Osteocyte (in vitro differentiated cells): ENCODE results near the gene SLC6A1. TPM values are rescaled to one million over a fixed set of nuclear protein-coding genes. Genes with fewer than 3 reads are reported as not detected.

Source experiments
- DNase-seq: peaks from one replicate; pipeline ENCODE4 v3.0.0; 2021; ENCODE audit warnings: mixed read lengths; ENCODE audit not compliant: unreplicated experiment; ENCODE audit errors: extremely low spot score
- H3K27ac Mint-ChIP-seq: one replicate; pipeline ENCODE4 v1.8.0; 2021; ENCODE audit warnings: mild to moderate bottlenecking, mixed read lengths; ENCODE audit not compliant: unreplicated experiment
- H3K27me3 Mint-ChIP-seq: one replicate; pipeline ENCODE4 v1.8.0; 2021; ENCODE audit warnings: mixed read lengths; ENCODE audit not compliant: unreplicated experiment
- H3K36me3 Mint-ChIP-seq: one replicate; pipeline ENCODE4 v1.8.0; 2021; ENCODE audit warnings: mixed read lengths; ENCODE audit not compliant: unreplicated experiment
- H3K4me1 Mint-ChIP-seq: one replicate; pipeline ENCODE4 v1.8.0; 2021; ENCODE audit warnings: mixed read lengths; ENCODE audit not compliant: unreplicated experiment
- H3K4me3 Mint-ChIP-seq: one replicate; pipeline ENCODE4 v1.8.0; 2021; ENCODE audit warnings: mild to moderate bottlenecking, moderate library complexity, mixed read lengths; ENCODE audit not compliant: unreplicated experiment
- H3K9me3 Mint-ChIP-seq: one replicate; pipeline ENCODE4 v1.8.0; 2021; ENCODE audit warnings: mixed read lengths; ENCODE audit not compliant: unreplicated experiment
- total RNA-seq: library from RNA; stranded (reverse); gene quantifications from 2 replicates; pipeline ENCODE4 v1.2.1, GENCODE V29; 2021
- TF ChIP-seq, protein P1 (sequence below): fragments of 200-600 bp; sonication (generic); IDR thresholded peaks from 2 replicates; pipeline ENCODE4 v1.5.0; 2021; ENCODE audit warnings: antibody characterized with exemption, mild to moderate bottlenecking, moderate library complexity

The SLC6A1 gene
- total RNA-seq, 1 donor from 2014 or later: 38.4 TPM

DNA sequence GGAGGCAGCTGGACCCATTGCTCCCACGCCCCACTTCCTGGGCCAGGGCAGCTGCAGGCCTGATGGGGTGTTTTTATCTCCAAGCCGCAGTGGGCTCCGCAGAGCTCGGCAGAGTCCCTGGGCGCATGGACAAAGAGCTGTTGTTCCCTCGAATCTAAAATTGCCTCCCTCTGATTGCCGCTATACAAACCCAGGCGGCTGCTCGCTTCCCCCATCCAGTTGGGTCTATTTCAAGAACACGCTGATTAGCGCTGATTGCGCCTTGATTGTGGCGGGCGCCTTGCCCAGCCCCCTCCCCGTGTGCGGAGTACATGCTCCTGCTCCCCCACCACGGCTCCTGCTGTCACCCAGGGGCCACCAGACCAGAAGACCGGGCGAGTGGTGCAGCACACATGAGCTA lies 43.4 kb upstream of the SLC6A1 start:
- Mint-ChIP-seq H3K4me3 (no peak overlapping the region), H3K27me3 (peaks cover 49% of the 10 kb centered on the region), H3K9me3 (no peaks in the 10 kb centered on the region), H3K4me1 (peaks cover 21% of the 10 kb centered on the region), H3K27ac (no peak overlapping the region), H3K36me3 (peaks cover 2% of the 10 kb centered on the region)
- DNase-seq: no peak
- TF ChIP-seq, protein P1, sequence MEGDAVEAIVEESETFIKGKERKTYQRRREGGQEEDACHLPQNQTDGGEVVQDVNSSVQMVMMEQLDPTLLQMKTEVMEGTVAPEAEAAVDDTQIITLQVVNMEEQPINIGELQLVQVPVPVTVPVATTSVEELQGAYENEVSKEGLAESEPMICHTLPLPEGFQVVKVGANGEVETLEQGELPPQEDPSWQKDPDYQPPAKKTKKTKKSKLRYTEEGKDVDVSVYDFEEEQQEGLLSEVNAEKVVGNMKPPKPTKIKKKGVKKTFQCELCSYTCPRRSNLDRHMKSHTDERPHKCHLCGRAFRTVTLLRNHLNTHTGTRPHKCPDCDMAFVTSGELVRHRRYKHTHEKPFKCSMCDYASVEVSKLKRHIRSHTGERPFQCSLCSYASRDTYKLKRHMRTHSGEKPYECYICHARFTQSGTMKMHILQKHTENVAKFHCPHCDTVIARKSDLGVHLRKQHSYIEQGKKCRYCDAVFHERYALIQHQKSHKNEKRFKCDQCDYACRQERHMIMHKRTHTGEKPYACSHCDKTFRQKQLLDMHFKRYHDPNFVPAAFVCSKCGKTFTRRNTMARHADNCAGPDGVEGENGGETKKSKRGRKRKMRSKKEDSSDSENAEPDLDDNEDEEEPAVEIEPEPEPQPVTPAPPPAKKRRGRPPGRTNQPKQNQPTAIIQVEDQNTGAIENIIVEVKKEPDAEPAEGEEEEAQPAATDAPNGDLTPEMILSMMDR: no peak

DNA sequence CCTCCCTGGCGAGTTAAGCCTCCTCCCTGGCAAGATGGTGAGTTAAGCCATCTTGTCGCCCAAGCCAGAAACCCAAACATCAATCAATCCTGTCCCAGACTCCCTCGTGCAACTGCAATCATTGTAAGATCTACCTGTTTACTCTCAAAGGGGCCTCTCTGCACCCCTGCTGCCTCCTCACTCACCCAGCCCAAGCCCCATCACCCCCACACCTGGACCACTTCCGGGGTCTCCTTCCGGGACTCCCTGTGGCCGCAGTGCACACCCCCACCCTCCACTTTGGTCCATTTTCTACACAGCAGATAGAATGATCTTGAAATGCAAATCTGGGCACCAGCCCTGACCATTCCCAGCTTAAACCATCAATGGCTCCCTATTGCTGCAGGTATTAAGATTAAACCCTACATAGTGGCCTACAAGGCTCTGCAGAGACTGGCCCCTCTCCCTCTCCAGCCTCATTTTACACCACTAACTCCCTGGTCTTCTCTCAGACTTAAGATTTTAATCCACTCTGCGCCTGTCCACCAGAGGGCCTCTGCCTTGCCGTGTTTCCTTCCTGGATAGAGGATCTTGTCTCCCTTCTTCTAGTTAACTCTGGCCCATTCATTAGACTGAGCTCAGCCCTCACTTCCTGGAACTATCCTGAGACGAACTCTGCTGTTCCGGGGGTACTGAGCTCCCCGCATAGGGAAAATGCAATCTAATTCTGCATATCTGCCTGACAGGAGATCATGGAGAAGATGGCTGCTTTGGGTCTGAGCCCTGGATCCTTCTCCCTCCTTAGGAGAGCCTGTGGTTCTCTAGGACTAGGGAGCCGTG lies 41.9 kb upstream of the SLC6A1 start:
- H3K9me3 Mint-ChIP-seq: no peaks in the 10 kb centered on the region
- H3K27ac Mint-ChIP-seq: no peak overlapping the region
- no peak for DNase-seq
- peaks cover 52% of the 10 kb centered on the region for H3K27me3 Mint-ChIP-seq
- TF ChIP-seq, protein P1: peak; percentile 81
- H3K36me3 Mint-ChIP-seq: peaks cover 2% of the 10 kb centered on the region
- H3K4me1 Mint-ChIP-seq: peaks cover 36% of the 10 kb centered on the region
- no peak overlapping the region for H3K4me3 Mint-ChIP-seq

DNA sequence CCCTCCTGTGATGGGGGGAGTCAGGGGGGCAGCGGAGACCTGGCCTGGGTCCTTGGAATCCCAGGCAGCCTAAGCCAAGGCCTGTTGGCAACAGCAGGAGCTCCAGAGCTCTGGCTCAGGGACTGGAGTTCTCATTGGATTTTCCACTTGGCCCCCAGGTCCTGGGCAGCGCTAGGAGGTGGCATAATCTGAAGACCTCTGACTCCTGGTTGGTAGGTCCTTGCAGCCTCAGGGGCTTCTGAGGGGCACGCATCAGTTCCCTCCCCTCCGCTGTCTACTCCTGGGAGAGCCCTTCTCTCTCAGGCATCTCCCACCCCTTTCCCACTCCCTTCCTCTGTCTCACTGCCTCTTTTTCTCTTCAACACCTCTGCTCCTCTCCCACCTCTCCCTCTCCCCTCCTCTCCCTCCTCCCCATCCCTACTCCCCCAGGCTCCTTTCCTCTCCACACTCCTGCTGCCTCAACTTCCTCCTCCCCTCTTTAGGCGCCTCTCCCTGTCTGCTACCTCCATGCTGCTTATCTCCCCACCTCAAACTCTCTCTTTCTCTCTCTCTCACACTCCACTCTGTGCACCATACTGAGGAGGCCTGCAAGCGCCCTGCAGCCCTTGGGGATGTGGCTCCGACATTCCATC lies 41.1 kb upstream of the SLC6A1 start:
- Mint-ChIP-seq H3K27ac (no peak overlapping the region), H3K9me3 (no peaks in the 10 kb centered on the region), H3K4me1 (peaks cover 43% of the 10 kb centered on the region), H3K4me3 (no peak overlapping the region), H3K27me3 (peaks cover 47% of the 10 kb centered on the region), H3K36me3 (peaks cover 2% of the 10 kb centered on the region)
- no peak for DNase-seq
- TF ChIP-seq, protein P1: no peak

DNA sequence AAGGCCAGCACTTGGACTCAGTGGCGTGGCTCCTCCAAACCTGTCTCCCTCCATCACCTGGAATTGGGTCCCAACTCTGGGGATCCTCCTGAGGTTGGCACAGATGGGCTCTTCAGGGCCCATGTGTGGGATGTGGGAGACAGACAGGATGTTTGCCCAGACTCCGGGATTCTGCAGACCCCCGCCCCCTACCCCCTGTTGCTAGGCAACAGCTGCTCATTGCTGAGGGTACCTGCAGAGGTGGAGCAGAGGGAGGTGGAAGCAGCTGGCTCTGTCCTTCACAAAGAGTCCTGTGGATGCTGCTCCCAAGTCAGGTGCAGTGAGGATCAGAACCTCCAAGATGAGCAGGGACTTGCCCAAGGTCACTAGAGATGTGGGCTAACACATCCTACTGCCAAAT lies 40.0 kb upstream of the SLC6A1 start:
- Mint-ChIP-seq H3K4me3 (no peak overlapping the region), H3K27me3 (peaks cover 37% of the 10 kb centered on the region), H3K27ac (no peak overlapping the region)

DNA sequence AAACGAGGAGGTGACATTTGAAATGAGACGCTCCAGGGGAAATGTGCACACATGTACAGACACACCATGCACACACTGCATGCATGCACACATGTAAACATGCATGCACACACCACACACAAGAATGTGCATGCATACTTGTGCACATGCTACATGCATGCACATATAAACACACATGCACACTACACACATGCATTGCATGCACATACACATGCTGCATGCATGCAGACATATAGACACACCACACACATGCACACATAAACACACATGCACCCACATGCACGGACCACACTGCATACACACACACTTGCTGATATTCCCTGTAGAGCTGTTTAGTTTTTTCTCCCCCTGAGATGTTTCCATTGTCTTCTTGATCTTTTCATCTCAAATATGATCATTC lies 37.8 kb upstream of the SLC6A1 start:
- no peak overlapping the region for H3K4me3 Mint-ChIP-seq
- no peaks in the 10 kb centered on the region for H3K9me3 Mint-ChIP-seq
- H3K27ac Mint-ChIP-seq: peak overlapping the region; percentile 88
- H3K4me1 Mint-ChIP-seq: peaks cover 72% of the 10 kb centered on the region
- H3K36me3 Mint-ChIP-seq: peaks cover 2% of the 10 kb centered on the region
- H3K27me3 Mint-ChIP-seq: peaks cover 16% of the 10 kb centered on the region
- DNase-seq: no peak
- TF ChIP-seq, protein P1: no peak

More for the DNA sequence above, 40.0 kb upstream of the SLC6A1 start:
- H3K9me3 Mint-ChIP-seq: no peaks in the 10 kb centered on the region
- peaks cover 2% of the 10 kb centered on the region for H3K36me3 Mint-ChIP-seq
- DNase-seq: no peak
- TF ChIP-seq, protein P1: no peak
- H3K4me1 Mint-ChIP-seq: peaks cover 54% of the 10 kb centered on the region
